HUES48 (cell line): ENCODE results near the gene RAB30.

Source experiments
- H3K27ac ChIP-seq: one replicate; pipeline ENCODE4 v1.7.0; 2013; ENCODE audit warnings: low read depth, low read length, inconsistent platforms
- H3K27me3 ChIP-seq: 2 replicates; pipeline ENCODE4 v1.6.1; 2013; ENCODE audit warnings: mild to moderate bottlenecking, low read length; ENCODE audit not compliant: control insufficient read depth, insufficient read depth
- H3K36me3 ChIP-seq: 2 replicates; pipeline ENCODE4 v1.6.1; 2013; ENCODE audit warnings: low read length; ENCODE audit not compliant: control insufficient read depth, insufficient read depth
- H3K4me1 ChIP-seq: 2 replicates; pipeline ENCODE4 v1.6.1; 2013; ENCODE audit warnings: mild to moderate bottlenecking, low read length; ENCODE audit not compliant: control insufficient read depth, insufficient read depth
- H3K4me3 ChIP-seq: 2 replicates; pipeline ENCODE4 v1.5.1; 2013; ENCODE audit warnings: mild to moderate bottlenecking, low read depth, low read length
- H3K9ac ChIP-seq: 2 replicates; pipeline ENCODE4 v1.6.1; 2013; ENCODE audit warnings: mild to moderate bottlenecking, low read depth, low read length, moderate library complexity
- H3K9me3 ChIP-seq: 2 replicates; pipeline ENCODE4 v1.6.1; 2013; ENCODE audit warnings: low read length; ENCODE audit not compliant: control insufficient read depth, insufficient read depth

The RAB30 gene

GRCh38 chr11:83093634-83094033 is 21.9 kb upstream of the RAB30 start:
- Histone ChIP-seq H3K4me3 (no peak overlapping the region), H3K27ac (no peak overlapping the region), H3K4me1 (no peaks in the 10 kb centered on the region), H3K9ac (no peak overlapping the region), H3K27me3 (no peaks in the 10 kb centered on the region), H3K36me3 (no peaks in the 10 kb centered on the region), H3K9me3 (no peaks in the 10 kb centered on the region)

GRCh38 chr11:83092488-83093384 is 21.0 kb upstream of the RAB30 start:
- Histone ChIP-seq H3K9ac (no peak overlapping the region), H3K4me1 (no peaks in the 10 kb centered on the region), H3K36me3 (no peaks in the 10 kb centered on the region), H3K9me3 (no peaks in the 10 kb centered on the region), H3K4me3 (no peak overlapping the region), H3K27ac (no peak overlapping the region), H3K27me3 (no peaks in the 10 kb centered on the region)

GRCh38 chr11:83088965-83089364 is 17.3 kb upstream of the RAB30 start:
- Histone ChIP-seq H3K27me3 (no peaks in the 10 kb centered on the region), H3K4me3 (no peak overlapping the region), H3K27ac (no peak overlapping the region), H3K9me3 (no peaks in the 10 kb centered on the region), H3K4me1 (no peaks in the 10 kb centered on the region), H3K9ac (no peak overlapping the region), H3K36me3 (no peaks in the 10 kb centered on the region)

- no peak overlapping the region for H3K9ac ChIP-seq
Measured at GRCh38 chr11:83087035-83087434, 15.3 kb upstream of the RAB30 start.

GRCh38 chr11:83079820-83080219 is 8.1 kb upstream of the RAB30 start:
- Histone ChIP-seq H3K27me3 (no peaks in the 10 kb centered on the region), H3K9ac (no peak overlapping the region), H3K36me3 (peaks cover 36% of the 10 kb centered on the region), H3K4me1 (no peaks in the 10 kb centered on the region), H3K27ac (no peak overlapping the region), H3K9me3 (no peaks in the 10 kb centered on the region), H3K4me3 (no peak overlapping the region)

More at GRCh38 chr11:83087035-83087434, 15.3 kb upstream of the RAB30 start:
- H3K4me3 ChIP-seq, result no peak overlapping the region
- no peaks in the 10 kb centered on the region; the same call in 1 of the 2 replicates for H3K36me3 ChIP-seq
- no peaks in the 10 kb centered on the region for H3K9me3 ChIP-seq
- no peak overlapping the region for H3K27ac ChIP-seq
- H3K4me1 ChIP-seq, result no peaks in the 10 kb centered on the region
- H3K27me3 ChIP-seq, result no peaks in the 10 kb centered on the region

- H3K4me3 ChIP-seq, result no peak overlapping the region
- H3K9ac ChIP-seq, result no peak overlapping the region
- H3K27me3 ChIP-seq, result no peaks in the 10 kb centered on the region
- H3K27ac ChIP-seq, result no peak overlapping the region
- H3K9me3 ChIP-seq, result no peaks in the 10 kb centered on the region
- H3K36me3 ChIP-seq, result peaks cover 50% of the 10 kb centered on the region
- H3K4me1 ChIP-seq, result peaks cover 3% of the 10 kb centered on the region; the same call in 1 of the 2 replicates
Measured at GRCh38 chr11:83078269-83078668, 6.6 kb upstream of the RAB30 start.

GRCh38 chr11:83073884-83074283 is 2.2 kb upstream of the RAB30 start:
- peaks cover 46% of the 10 kb centered on the region for H3K36me3 ChIP-seq
- no peaks in the 10 kb centered on the region for H3K27me3 ChIP-seq
- H3K4me3 ChIP-seq, result peak overlapping the region; percentile 90; the same call in 1 of the 2 replicates
- H3K4me1 ChIP-seq, result peaks cover 17% of the 10 kb centered on the region
- H3K9ac ChIP-seq, result no peak overlapping the region
- H3K9me3 ChIP-seq, result no peaks in the 10 kb centered on the region
- no peak overlapping the region for H3K27ac ChIP-seq

GRCh38 chr11:83073258-83073657 is 1.6 kb upstream of the RAB30 start:
- Histone ChIP-seq H3K36me3 (peaks cover 41% of the 10 kb centered on the region), H3K9ac (no peak overlapping the region), H3K27me3 (no peaks in the 10 kb centered on the region), H3K9me3 (no peaks in the 10 kb centered on the region), H3K27ac (no peak overlapping the region), H3K4me3 (peak overlapping the region; percentile 90), H3K4me1 (peaks cover 20% of the 10 kb centered on the region)

GRCh38 chr11:83072350-83073242 is 899 bp upstream of the RAB30 start:
- Histone ChIP-seq H3K4me3 (peak overlapping the region; percentile 90), H3K9ac (peak overlapping the region; percentile 98), H3K4me1 (peaks cover 20% of the 10 kb centered on the region), H3K27me3 (no peaks in the 10 kb centered on the region), H3K27ac (peak overlapping the region; percentile 92), H3K9me3 (no peaks in the 10 kb centered on the region), H3K36me3 (peaks cover 35% of the 10 kb centered on the region)

GRCh38 chr11:83070731-83071566 is 748 bp downstream of the RAB30 start:
- Histone ChIP-seq H3K4me1 (peaks cover 20% of the 10 kb centered on the region), H3K27ac (peak overlapping the region; percentile 95)

More at GRCh38 chr11:83070731-83071566, 748 bp downstream of the RAB30 start:
- Histone ChIP-seq H3K36me3 (peaks cover 23% of the 10 kb centered on the region), H3K4me3 (peak overlapping the region; percentile 90), H3K9me3 (no peaks in the 10 kb centered on the region), H3K9ac (peak overlapping the region; percentile 85), H3K27me3 (no peaks in the 10 kb centered on the region)
